Stimulated activated naive CD8-positive, alpha-beta T cell treated with anti-CD3 and anti-CD28 coated beads, Interleukin-15, amount 100 ng/mL, for 72 hours (primary cell): ENCODE data around the gene SPSB2.

ENCODE experiments used
- ATAC-seq: fragments of 150-1000 bp; cut with Tn5 transposase; 2 replicates; pipeline ENCODE4 v1.10.0; 2021; ENCODE audit warnings: mild to moderate bottlenecking, moderate library complexity
- DNase-seq, 2 donors: peaks; one replicate each; pipeline ENCODE4 v3.0.0; 2021 to 2022
- H3K27ac Mint-ChIP-seq, 2 donors: one replicate each; pipeline ENCODE4 v1.8.0; 2022; ENCODE audit warnings: mild to moderate bottlenecking in 2 of 2, mixed read lengths in 2 of 2, moderate library complexity in 2 of 2
- H3K27me3 Mint-ChIP-seq: one replicate; pipeline ENCODE4 v1.8.0; 2022; ENCODE audit warnings: mixed read lengths
- H3K4me1 Mint-ChIP-seq: one replicate; pipeline ENCODE4 v1.8.0; 2022; ENCODE audit warnings: mild to moderate bottlenecking, mixed read lengths
- H3K4me3 Mint-ChIP-seq, 2 donors: one replicate each; pipeline ENCODE4 v1.8.0; 2022; ENCODE audit warnings: mild to moderate bottlenecking in 2 of 2, mixed read lengths in 2 of 2, moderate library complexity in 1 of 2
- H3K9me3 Mint-ChIP-seq, 2 donors: one replicate each; pipeline ENCODE4 v1.8.0; 2022; ENCODE audit warnings: mixed read lengths in 2 of 2

The SPSB2 gene

DNA sequence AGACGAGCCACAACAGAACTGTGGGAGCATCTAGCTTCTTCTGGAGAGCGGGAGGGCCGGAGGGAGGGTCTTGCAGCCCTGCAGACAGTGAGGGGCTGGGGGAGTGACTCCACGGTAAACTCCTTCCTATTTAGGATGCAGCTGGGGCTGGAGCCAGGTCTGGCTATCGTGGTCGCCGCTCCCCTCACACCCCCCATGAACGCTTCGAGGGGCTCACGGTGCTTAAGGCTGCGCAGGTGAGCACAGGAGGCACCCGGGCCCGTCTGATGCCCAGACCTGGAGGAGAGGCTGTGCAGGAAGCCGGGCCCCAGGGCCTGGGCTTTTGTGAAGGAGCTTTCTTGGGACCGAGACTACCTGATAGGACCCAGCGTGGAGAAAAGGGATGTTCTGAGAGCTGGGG is 36.3 kb downstream of the SPSB2 start:
- DNase-seq (no peak), ATAC-seq (no peak)
- H3K4me3 Mint-ChIP-seq: no peak overlapping the region
- H3K9me3 Mint-ChIP-seq: no peaks in the 10 kb centered on the region
- H3K4me1 Mint-ChIP-seq: peaks cover 14% of the 10 kb centered on the region
- H3K27ac Mint-ChIP-seq: no peak overlapping the region
- H3K27me3 Mint-ChIP-seq: peaks cover 2% of the 10 kb centered on the region

- peaks cover 14% of the 10 kb centered on the region for H3K4me1 Mint-ChIP-seq
Measured at GRCh38 chr12:6834873-6835272, 38.2 kb downstream of the SPSB2 start.

DNA sequence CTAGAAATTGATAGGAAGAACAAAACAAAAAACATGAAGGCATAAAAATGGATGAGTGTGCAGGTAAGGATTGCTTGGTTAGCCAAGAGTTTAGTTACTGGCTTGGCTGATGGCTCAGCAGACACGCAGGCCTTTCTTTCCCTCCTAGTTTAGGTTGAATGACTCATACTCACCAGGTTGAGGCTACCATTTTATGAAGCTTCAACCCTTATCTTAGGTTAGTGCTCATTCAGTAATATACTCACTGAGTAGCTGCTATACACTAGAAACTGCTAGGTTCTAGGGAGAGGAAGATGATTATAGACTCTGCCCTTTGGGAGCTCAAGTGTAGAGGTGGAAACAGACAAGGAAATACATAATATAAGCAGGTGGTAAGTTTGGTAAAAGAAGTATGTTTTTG is 38.8 kb downstream of the SPSB2 start:
- no peak for DNase-seq
- Mint-ChIP-seq H3K27me3 (peaks cover 28% of the 10 kb centered on the region), H3K4me1 (peaks cover 20% of the 10 kb centered on the region), H3K4me3 (no peak overlapping the region), H3K27ac (no peak overlapping the region), H3K9me3 (no peaks in the 10 kb centered on the region)
- ATAC-seq: no peak

More at GRCh38 chr12:6834873-6835272, 38.2 kb downstream of the SPSB2 start:
- Mint-ChIP-seq H3K27ac (peak overlapping the region in 1 of 2 donors; percentile 8), H3K9me3 (no peaks in the 10 kb centered on the region), H3K27me3 (peaks cover 22% of the 10 kb centered on the region), H3K4me3 (no peak overlapping the region)
- DNase-seq (no peak), ATAC-seq (no peak)

DNA sequence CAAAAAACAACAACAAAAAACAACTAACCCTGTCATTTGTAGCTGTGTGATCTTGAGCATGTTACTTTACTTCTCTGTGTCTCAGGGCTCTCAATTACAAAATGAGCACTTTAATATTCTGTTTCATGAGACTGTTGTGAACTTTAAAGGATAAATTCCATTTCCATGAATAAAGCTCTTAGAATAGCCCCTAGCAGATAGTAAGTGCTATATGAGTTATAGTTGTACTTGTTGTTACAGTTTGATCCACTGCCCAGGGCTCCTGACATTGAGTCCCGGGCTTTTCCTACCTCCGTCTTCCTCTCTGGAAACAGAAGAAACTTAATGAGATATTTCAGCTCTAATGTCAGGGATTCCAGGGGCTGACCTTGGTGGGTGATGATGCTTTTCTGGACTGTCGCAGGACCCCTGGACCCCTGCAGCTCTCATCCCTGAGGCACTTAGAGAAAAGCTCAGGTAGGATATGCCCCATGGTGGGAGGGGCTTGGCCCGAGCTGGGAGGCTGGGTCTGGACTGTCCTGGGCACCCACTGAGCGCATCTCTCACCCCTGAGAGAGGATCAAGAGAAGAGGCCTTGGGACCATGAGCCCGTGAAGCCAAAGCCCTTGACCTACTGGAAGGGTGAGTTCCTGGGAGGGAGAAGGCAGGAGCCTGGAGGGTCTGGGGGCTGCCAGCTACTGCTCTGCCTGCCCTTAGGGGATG is 39.8 kb downstream of the SPSB2 start:
- H3K4me3 Mint-ChIP-seq: no peak overlapping the region
- DNase-seq (no peak), ATAC-seq (no peak)
- H3K9me3 Mint-ChIP-seq: no peaks in the 10 kb centered on the region
- H3K27me3 Mint-ChIP-seq: peaks cover 38% of the 10 kb centered on the region
- no peak overlapping the region for H3K27ac Mint-ChIP-seq
- peaks cover 27% of the 10 kb centered on the region for H3K4me1 Mint-ChIP-seq

DNA sequence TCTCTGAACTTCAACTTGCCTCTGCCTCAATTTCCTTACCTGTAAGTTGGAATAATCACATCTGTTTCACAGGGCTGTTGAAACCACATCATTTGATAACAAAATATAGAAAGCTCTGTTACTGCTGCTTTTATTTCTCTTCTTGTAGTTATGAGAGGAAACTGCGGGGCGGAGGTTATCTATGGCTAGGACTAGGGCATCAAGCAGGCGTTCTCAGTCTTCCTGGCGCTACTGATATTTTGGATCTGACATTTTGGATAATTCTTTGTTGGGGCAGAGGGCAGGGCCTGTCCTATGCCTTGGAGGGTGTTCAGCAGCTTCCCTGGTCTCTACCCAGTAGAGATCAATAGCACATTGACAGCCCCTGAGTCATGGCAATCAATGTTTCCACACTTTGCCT is 41.0 kb downstream of the SPSB2 start:
- DNase-seq (no peak), ATAC-seq (no peak)
- Mint-ChIP-seq H3K4me3 (no peak overlapping the region), H3K27me3 (peaks cover 50% of the 10 kb centered on the region), H3K4me1 (peaks cover 39% of the 10 kb centered on the region), H3K9me3 (no peaks in the 10 kb centered on the region), H3K27ac (no peak overlapping the region)

DNA sequence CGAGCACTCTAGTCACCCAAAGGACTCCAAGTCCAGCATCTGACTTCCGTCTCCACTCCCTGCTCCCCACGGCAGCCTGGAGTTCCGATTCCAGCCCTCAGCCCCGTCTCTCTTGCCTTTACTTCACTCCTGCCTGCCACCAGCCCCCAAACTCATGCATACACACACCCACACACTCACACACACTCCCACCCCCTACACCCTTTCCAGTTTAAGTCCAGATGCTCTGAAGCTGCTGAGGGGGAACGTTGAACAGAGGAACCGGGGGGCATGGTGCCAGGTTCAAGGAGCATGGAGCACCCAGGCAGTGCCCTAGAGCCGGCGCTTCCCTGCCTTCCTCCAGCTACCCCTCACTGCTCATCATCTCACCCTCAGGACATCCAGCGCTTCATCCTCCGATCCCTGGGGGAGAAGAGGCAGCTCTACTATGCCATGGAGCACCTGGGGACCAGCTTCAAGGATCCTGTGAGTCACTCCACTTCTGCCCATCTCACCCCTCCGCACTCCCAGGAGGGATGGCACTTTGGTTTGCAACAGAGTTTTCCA is 41.6 kb downstream of the SPSB2 start:
- Mint-ChIP-seq H3K27me3 (peaks cover 56% of the 10 kb centered on the region), H3K4me1 (peaks cover 41% of the 10 kb centered on the region), H3K27ac (no peak overlapping the region), H3K4me3 (no peak overlapping the region), H3K9me3 (no peaks in the 10 kb centered on the region)
- DNase-seq: no peak
- no peak for ATAC-seq

GRCh38 chr12:6830999-6831398 is 42.1 kb downstream of the SPSB2 start:
- Mint-ChIP-seq H3K9me3 (no peaks in the 10 kb centered on the region), H3K27ac (peak overlapping the region in 1 of 2 donors; percentile 1), H3K4me3 (no peak overlapping the region), H3K27me3 (peaks cover 61% of the 10 kb centered on the region), H3K4me1 (peaks cover 38% of the 10 kb centered on the region)
- no peak for ATAC-seq
- DNase-seq: no peak

DNA sequence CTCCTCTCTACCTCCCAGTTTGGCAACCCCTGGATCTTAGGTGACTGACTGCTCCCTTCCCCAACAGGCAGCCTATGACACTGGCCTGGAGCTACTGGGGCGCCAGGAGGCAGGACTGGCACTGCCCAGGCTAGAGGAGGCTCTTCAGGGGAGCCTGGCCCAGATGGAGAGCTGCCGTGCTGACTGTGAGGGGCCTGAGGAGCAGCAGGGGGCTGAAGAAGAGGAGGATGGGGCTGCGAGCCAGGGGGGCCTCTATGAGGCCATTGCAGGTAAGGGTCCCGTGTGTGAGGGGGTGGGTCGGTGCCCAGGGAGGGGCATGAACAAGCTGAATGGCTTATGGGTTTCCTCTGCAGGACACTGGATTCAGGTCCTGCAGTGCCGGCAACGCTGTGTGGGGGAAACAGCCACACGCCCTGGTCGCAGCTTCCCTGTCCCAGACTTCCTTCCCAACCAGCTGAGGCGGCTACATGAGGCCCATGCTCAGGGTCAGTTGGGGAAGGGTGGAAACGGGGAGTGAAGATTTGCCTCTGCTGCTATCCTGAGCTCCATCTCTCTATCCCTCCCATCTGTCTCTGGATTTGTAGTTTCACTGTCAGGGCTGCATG is 42.7 kb downstream of the SPSB2 start:
- Mint-ChIP-seq H3K4me1 (peaks cover 37% of the 10 kb centered on the region), H3K4me3 (no peak overlapping the region), H3K9me3 (no peaks in the 10 kb centered on the region), H3K27me3 (peaks cover 67% of the 10 kb centered on the region), H3K27ac (peak overlapping the region in 1 of 2 donors; percentile 92)
- no peak for ATAC-seq
- no peak for DNase-seq

DNA sequence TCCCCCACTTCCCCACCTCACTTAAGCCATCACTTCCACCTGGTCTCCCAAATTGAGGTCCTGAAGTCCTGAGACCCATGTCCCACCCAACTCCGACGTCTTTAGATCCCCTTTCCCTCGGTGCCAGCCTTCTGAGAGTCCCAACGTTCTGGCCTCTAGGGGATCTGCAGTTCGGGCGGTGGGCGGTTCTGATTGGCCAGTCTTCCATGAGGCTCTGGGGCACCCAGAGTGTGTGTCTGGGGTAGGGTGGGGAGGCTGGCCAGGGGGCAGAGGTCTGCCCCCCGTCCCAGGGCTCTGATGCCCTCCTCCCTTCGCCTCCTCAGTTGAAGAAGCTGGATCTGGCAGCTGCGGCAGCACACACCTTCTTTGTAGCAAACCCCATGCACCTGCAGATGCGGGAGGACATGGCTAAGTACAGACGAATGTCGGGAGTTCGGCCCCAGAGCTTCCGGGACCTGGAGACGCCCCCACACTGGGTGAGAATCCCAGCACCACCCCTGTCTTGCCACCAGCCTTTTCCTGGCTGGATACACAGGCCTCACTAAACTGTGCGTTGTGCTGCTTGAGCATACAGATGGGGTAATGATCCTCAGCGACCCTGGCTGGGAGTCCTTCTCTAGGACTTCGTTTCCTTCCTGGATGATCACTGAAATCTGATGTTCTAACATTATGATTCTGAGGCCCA is 43.4 kb downstream of the SPSB2 start:
- DNase-seq (no peak), ATAC-seq (no peak)
- Mint-ChIP-seq H3K27me3 (peaks cover 74% of the 10 kb centered on the region), H3K9me3 (no peaks in the 10 kb centered on the region), H3K4me3 (peak overlapping the region; percentile 91 to 93), H3K4me1 (peaks cover 39% of the 10 kb centered on the region), H3K27ac (no peak overlapping the region)

DNA sequence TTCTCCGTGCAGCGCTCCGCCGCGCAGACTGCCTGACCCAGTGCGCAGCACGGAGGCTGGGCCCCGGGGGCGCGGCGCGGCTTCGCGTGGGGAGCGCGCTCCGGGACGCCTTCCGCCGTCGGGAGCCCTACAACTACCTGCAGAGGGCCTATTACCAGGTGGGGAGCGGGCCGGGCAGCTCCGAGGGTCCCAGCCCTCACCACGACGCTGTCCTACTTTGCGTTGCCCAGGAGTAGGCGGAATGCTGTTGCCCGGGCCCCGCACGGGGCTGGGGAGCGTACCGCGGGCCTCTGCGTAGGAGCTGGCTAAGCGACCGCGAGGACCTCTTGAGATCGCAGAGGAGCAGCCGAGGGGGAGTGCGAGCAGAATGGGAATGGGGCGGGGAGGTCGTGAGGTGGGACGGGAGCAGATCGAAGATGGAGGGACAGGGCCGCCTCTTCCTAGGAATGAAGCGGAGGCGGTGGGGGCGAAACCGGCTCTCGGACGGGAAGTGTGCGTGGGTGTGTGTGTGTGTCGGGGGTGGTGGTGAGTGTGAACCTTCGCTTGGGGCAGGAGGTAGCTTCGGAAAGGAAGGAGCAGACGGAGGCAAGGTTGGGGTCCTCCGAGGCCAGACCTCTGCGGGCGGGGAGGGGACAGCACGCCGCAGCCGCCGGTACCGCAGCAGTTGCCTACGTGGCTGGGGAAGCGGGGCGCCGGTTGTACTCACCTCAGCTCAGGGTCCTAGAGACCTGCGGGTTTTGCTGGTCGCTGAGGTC is 44.1 kb downstream of the SPSB2 start:
- DNase-seq: peak; percentile 48 to 57
- H3K9me3 Mint-ChIP-seq: no peaks in the 10 kb centered on the region
- peaks cover 34% of the 10 kb centered on the region for H3K4me1 Mint-ChIP-seq
- peaks cover 81% of the 10 kb centered on the region for H3K27me3 Mint-ChIP-seq
- peak; percentile 68 for ATAC-seq
- H3K27ac Mint-ChIP-seq: peak overlapping the region; percentile 89 to 90
- peak overlapping the region; percentile 91 to 93 for H3K4me3 Mint-ChIP-seq

DNA sequence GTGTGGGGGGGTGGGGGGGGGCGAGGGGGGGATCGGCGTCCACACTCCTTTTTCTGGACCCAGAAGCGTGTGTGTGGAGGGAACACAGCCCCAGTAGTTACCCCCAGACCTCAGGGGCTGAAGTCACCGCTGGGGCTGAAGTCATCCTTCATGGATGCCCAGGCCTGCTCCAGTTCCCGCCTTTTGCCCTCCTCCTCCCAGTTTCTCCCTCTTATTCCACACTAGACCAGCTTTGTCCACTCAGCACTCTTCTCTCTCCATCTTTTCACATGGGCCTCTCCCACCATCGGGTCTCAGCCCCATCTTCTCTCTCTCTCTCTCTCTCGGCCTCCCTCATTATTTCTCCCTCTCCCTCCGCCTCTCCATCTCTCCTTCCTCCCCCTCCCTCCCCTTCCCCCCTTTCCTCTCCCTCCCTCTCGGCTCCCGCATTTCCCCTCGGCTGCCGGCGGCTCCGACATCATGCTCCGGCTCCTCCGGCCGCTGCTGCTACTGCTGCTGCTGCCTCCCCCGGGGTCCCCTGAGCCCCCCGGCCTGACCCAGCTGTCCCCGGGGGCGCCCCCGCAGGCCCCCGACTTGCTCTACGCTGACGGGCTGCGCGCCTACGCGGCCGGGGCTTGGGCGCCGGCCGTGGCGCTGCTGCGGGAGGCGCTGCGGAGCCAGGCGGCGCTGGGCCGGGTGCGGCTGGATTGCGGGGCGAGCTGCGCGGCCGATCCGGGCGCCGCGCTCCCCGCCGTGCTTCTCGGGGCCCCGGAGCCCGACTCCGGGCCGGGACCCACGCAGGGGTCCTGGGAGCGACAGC is 44.9 kb downstream of the SPSB2 start, which contains the start of gene P3H3:
TSS of gene P3H3 (plus strand) at position 426 of the 799 bp plus-strand sequence. CDS start at position 460, 34 bp downstream.
- peak within 1 kb of the TSS; percentile 91 to 93 for H3K4me3 Mint-ChIP-seq

DNA sequence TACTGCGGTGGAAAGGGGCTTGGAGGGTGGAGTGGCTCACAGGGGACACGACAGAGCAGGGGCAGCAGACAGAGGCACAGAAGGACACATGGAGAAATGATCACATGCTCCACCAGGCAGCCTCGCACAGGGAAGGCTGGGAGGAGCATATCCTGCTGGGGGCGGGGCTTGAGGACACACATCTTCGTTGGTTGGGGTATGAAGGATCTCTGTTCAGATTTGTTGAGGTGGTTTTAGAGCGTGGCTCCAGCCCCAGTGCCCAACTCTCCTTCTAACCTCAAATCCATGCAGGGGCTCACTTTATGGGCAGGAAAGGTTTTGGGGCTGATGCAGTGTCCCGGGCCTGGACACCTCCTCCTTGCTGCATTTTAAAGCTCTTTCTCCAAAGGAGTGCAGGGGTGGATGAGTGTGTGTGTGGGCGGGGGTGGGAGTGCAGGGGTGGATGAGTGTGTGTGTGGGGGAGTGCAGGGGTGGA is 45.6 kb downstream of the SPSB2 start:
- H3K9me3 Mint-ChIP-seq: no peaks in the 10 kb centered on the region
- H3K27me3 Mint-ChIP-seq: peaks cover 96% of the 10 kb centered on the region
- peak in 1 of 2 donors; percentile 22 for DNase-seq
- H3K4me3 Mint-ChIP-seq: peak overlapping the region; percentile 50 to 66
- H3K27ac Mint-ChIP-seq: no peak overlapping the region
- ATAC-seq: no peak
- peaks cover 34% of the 10 kb centered on the region for H3K4me1 Mint-ChIP-seq

More for the DNA sequence above, 44.9 kb downstream of the SPSB2 start, which contains the start of gene P3H3:
- H3K9me3 Mint-ChIP-seq: no peaks in the 10 kb centered on the region
- peaks cover 34% of the 10 kb centered on the region for H3K4me1 Mint-ChIP-seq
- H3K27me3 Mint-ChIP-seq: peaks cover 89% of the 10 kb centered on the region
- H3K27ac Mint-ChIP-seq: peak within 1 kb of the TSS; percentile 89 to 90
- ATAC-seq (peak; percentile 53), DNase-seq (no peak)

DNA sequence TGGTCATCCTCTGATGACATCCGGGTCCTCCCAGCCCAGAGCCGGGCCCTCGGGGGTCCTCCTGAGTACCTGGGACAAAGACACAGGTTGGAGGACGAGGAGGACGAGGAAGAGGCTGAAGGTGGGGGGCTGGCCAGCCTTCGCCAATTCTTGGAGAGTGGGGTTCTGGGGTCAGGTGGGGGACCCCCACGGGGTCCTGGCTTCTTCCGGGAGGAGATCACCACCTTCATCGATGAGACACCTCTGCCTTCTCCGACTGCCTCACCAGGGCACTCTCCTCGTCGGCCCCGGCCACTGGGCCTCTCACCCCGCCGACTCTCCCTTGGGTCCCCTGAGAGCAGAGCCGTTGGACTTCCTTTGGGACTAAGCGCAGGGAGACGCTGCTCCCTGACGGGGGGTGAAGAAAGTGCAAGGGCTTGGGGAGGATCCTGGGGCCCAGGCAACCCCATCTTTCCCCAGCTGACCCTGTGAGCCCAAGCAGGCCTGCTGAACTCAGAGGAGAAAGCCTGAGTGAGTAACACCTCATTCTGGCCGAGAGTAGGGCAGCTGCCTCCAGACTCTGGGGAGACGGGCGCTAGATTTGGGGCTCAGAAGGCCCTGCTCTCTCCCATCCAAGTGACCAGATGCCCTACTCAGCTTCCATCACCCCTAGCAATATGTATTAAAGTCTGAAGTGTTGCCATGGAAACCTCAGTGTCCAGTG is 46.2 kb downstream of the SPSB2 start:
- Mint-ChIP-seq H3K27me3 (peaks cover 100% of the 10 kb centered on the region), H3K4me1 (peaks cover 38% of the 10 kb centered on the region), H3K4me3 (peak overlapping the region; percentile 50 to 66), H3K9me3 (no peaks in the 10 kb centered on the region), H3K27ac (no peak overlapping the region)
- DNase-seq: no peak
- no peak for ATAC-seq
